Mucosa of rectum (tissue), 2 donors: ENCODE measurements around the gene EFNA5.

Experiments
- H3K27ac ChIP-seq, 2 donors: one replicate each; pipeline ENCODE4 v1.7.0; 2013; ENCODE audit warnings: inconsistent platforms in 2 of 2, low read depth in 2 of 2, low read length in 2 of 2
- H3K27me3 ChIP-seq, 2 donors: one replicate each; pipeline ENCODE4 v1.7.0; 2013; ENCODE audit warnings: low read length in 2 of 2; ENCODE audit not compliant: control insufficient read depth in 2 of 2, insufficient read depth in 2 of 2
- H3K36me3 ChIP-seq, 2 donors: one replicate each; pipeline ENCODE4 v1.7.0; 2013; ENCODE audit warnings: low read length in 2 of 2; ENCODE audit not compliant: control insufficient read depth in 2 of 2, insufficient read depth in 2 of 2
- H3K4me1 ChIP-seq, 2 donors: one replicate each; pipeline ENCODE4 v1.7.0; 2013; ENCODE audit warnings: low read length in 2 of 2, mild to moderate bottlenecking in 1 of 2; ENCODE audit not compliant: control insufficient read depth in 2 of 2, insufficient read depth in 2 of 2
- H3K4me3 ChIP-seq, 2 donors: one replicate each; pipeline ENCODE4 v1.7.0; 2013; ENCODE audit warnings: low read length in 2 of 2
- H3K9ac ChIP-seq, 2 donors: one replicate each; pipeline ENCODE4 v1.7.0; 2013; ENCODE audit warnings: low read length in 2 of 2, low read depth in 1 of 2, mild to moderate bottlenecking in 1 of 2
- H3K9me3 ChIP-seq, 2 donors: one replicate each; pipeline ENCODE4 v1.7.0; 2013; ENCODE audit warnings: low read length in 2 of 2; ENCODE audit not compliant: control insufficient read depth in 2 of 2
- donor health status: healthy.
- donor health status: Normal muscosa, but diverticular disease.

EFNA5 gene

GRCh38 chr5:107526270-107526937, 144.3 kb downstream of the EFNA5 start:
- Histone ChIP-seq H3K4me1 (no peaks in the 10 kb centered on the region), H3K9me3 (no peaks in the 10 kb centered on the region), H3K36me3 (no peaks in the 10 kb centered on the region), H3K27me3 (no peaks in the 10 kb centered on the region), H3K4me3 (no peak overlapping the region), H3K27ac (no peak overlapping the region), H3K9ac (no peak overlapping the region)

GRCh38 chr5:107524111-107524510, 146.6 kb downstream of the EFNA5 start:
- no peak overlapping the region for H3K9ac ChIP-seq
- H3K27ac ChIP-seq: no peak overlapping the region
- H3K27me3 ChIP-seq: no peaks in the 10 kb centered on the region
- peaks cover 0 to 2% of the 10 kb centered on the region in 2 donors for H3K4me1 ChIP-seq
- no peaks in the 10 kb centered on the region for H3K9me3 ChIP-seq
- H3K36me3 ChIP-seq: no peaks in the 10 kb centered on the region
- H3K4me3 ChIP-seq: no peak overlapping the region

GRCh38 chr5:107523029-107523680, 147.6 kb downstream of the EFNA5 start:
- H3K27ac ChIP-seq: no peak overlapping the region
- no peaks in the 10 kb centered on the region for H3K36me3 ChIP-seq
- no peak overlapping the region for H3K9ac ChIP-seq
- H3K4me1 ChIP-seq: peaks cover 0 to 2% of the 10 kb centered on the region in 2 donors
- no peaks in the 10 kb centered on the region for H3K9me3 ChIP-seq
- no peaks in the 10 kb centered on the region for H3K27me3 ChIP-seq
- H3K4me3 ChIP-seq: no peak overlapping the region

GRCh38 chr5:107522456-107522855, 148.3 kb downstream of the EFNA5 start:
- Histone ChIP-seq H3K27ac (no peak overlapping the region), H3K4me1 (peaks cover 0 to 4% of the 10 kb centered on the region in 2 donors), H3K36me3 (no peaks in the 10 kb centered on the region), H3K27me3 (no peaks in the 10 kb centered on the region), H3K9me3 (no peaks in the 10 kb centered on the region), H3K4me3 (no peak overlapping the region), H3K9ac (no peak overlapping the region)

- H3K27ac ChIP-seq: no peak overlapping the region
- no peaks in the 10 kb centered on the region for H3K9me3 ChIP-seq
- no peak overlapping the region for H3K4me3 ChIP-seq
These were observed 150.8 kb downstream of the EFNA5 start for GRCh38 chr5:107519900-107520354.

GRCh38 chr5:107518616-107519015, 152.1 kb downstream of the EFNA5 start:
- Histone ChIP-seq H3K4me1 (peaks cover 0 to 5% of the 10 kb centered on the region in 2 donors), H3K9me3 (no peaks in the 10 kb centered on the region), H3K27ac (no peak overlapping the region), H3K27me3 (no peaks in the 10 kb centered on the region), H3K4me3 (no peak overlapping the region), H3K36me3 (no peaks in the 10 kb centered on the region), H3K9ac (no peak overlapping the region)

More at GRCh38 chr5:107519900-107520354, 150.8 kb downstream of the EFNA5 start:
- Histone ChIP-seq H3K36me3 (no peaks in the 10 kb centered on the region), H3K9ac (no peak overlapping the region), H3K27me3 (no peaks in the 10 kb centered on the region), H3K4me1 (peaks cover 0 to 5% of the 10 kb centered on the region in 2 donors)

- Histone ChIP-seq H3K9ac (no peak overlapping the region), H3K27ac (no peak overlapping the region), H3K27me3 (no peaks in the 10 kb centered on the region), H3K36me3 (no peaks in the 10 kb centered on the region), H3K4me3 (no peak overlapping the region), H3K9me3 (no peaks in the 10 kb centered on the region), H3K4me1 (peaks cover 0 to 5% of the 10 kb centered on the region in 2 donors)
These were observed 152.5 kb downstream of the EFNA5 start for GRCh38 chr5:107518190-107518589.

- H3K9me3 ChIP-seq: no peaks in the 10 kb centered on the region
- no peak overlapping the region for H3K4me3 ChIP-seq
- H3K36me3 ChIP-seq: no peaks in the 10 kb centered on the region
- H3K4me1 ChIP-seq: peaks cover 0 to 5% of the 10 kb centered on the region in 2 donors
- no peak overlapping the region for H3K27ac ChIP-seq
- H3K27me3 ChIP-seq: no peaks in the 10 kb centered on the region
- no peak overlapping the region for H3K9ac ChIP-seq
These were observed 153.3 kb downstream of the EFNA5 start for GRCh38 chr5:107517185-107518033.

- Histone ChIP-seq H3K27ac (no peak overlapping the region), H3K36me3 (no peaks in the 10 kb centered on the region), H3K4me3 (no peak overlapping the region), H3K27me3 (no peaks in the 10 kb centered on the region), H3K4me1 (peaks cover 0 to 5% of the 10 kb centered on the region in 2 donors), H3K9me3 (no peaks in the 10 kb centered on the region), H3K9ac (no peak overlapping the region)
These were observed 154.1 kb downstream of the EFNA5 start for GRCh38 chr5:107516452-107517184.
